Skeletal muscle satellite cell (primary cell): Measurements from ENCODE around the gene RUVBL2.

Experiments
- H3K27me3 ChIP-seq: 2 replicates; pipeline ENCODE4 v1.7.0; 2013; ENCODE audit warnings: low read length; ENCODE audit not compliant: control insufficient read depth, insufficient read depth
- H3K36me3 ChIP-seq: 2 replicates; pipeline ENCODE4 v1.7.0; 2013; ENCODE audit warnings: mild to moderate bottlenecking, control low read depth, low read length; ENCODE audit not compliant: insufficient read depth
- H3K4me1 ChIP-seq: 2 replicates; pipeline ENCODE4 v1.7.0; 2013; ENCODE audit warnings: low read length; ENCODE audit not compliant: control insufficient read depth, insufficient read depth
- H3K4me2 ChIP-seq: 2 replicates; pipeline ENCODE4 v1.7.0; 2013; ENCODE audit warnings: mild to moderate bottlenecking, low read length
- H3K4me3 ChIP-seq: 2 replicates; pipeline ENCODE4 v1.7.0; 2013; ENCODE audit warnings: low read length
- H3K9ac ChIP-seq: 2 replicates; pipeline ENCODE4 v1.7.0; 2013; ENCODE audit warnings: mild to moderate bottlenecking, low read depth, low read length, moderate library complexity
- H3K9me3 ChIP-seq: replicated peaks from 2 replicates; pipeline ENCODE4 v1.7.0; 2013; ENCODE audit warnings: mild to moderate bottlenecking, control low read depth, low read length

RUVBL2 gene

DNA sequence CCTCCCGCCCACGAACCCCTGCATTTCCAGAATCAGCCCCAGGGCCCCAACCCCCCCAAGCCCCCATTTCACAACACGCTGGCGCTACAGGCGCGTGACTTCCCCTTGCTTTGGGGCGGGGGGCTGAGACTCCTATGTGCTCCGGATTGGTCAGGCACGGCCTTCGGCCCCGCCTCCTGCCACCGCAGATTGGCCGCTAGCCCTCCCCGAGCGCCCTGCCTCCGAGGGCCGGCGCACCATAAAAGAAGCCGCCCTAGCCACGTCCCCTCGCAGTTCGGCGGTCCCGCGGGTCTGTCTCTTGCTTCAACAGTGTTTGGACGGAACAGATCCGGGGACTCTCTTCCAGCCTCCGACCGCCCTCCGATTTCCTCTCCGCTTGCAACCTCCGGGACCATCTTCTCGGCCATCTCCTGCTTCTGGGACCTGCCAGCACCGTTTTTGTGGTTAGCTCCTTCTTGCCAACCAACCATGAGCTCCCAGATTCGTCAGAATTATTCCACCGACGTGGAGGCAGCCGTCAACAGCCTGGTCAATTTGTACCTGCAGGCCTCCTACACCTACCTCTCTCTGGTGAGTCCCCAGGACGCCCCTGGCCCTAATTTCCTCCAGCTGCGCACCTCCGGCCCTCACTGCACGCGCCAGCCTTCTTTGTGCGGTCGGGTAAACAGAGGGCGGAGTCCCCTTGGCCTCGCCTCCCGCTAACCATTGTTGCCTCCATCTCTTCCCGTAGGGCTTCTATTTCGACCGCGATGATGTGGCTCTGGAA is 28.5 kb upstream of the RUVBL2 start, which contains the start of gene FTL:
Gene FTL (plus strand): TSS at position 270 of the 766 bp plus-strand sequence. CDS start 199 bp downstream, at position 469.
- Histone ChIP-seq H3K4me2 (peak within 1 kb of the TSS; percentile 97), H3K9me3 (no peaks in the 10 kb centered on the region), H3K4me1 (peaks cover 39% of the 10 kb centered on the region), H3K27me3 (no peaks in the 10 kb centered on the region), H3K36me3 (peaks cover 36% of the 10 kb centered on the region), H3K4me3 (peak within 1 kb of the TSS; percentile 91), H3K9ac (peak within 1 kb of the TSS; percentile 87)

DNA sequence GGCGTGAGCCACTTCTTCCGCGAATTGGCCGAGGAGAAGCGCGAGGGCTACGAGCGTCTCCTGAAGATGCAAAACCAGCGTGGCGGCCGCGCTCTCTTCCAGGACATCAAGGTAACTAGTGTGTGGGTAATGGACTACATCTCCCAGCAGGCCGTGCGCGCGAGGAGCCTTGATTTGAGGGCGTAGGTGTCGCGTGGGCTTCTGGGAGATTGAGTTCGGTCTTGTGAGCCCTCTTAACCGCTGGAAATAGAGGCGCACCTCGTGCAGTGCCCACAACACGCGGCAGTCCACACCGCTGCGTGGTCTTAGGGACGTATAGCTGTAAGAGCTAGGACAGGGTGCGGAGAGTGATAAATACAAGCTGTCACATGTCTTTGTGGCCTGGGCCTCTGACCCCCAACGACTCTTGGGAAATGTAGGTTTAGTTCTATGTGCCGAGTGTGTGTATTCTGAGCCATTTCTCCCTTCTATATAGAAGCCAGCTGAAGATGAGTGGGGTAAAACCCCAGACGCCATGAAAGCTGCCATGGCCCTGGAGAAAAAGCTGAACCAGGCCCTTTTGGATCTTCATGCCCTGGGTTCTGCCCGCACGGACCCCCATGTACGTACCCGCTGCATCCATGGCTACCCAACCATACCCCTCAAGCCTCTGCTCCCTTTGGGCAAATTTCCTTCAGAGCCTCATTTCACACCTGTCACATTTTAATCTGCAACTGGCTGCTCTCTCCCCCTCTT is 27.7 kb upstream of the RUVBL2 start:
- Histone ChIP-seq H3K4me3 (peak overlapping the region; percentile 91), H3K36me3 (peaks cover 40% of the 10 kb centered on the region), H3K27me3 (no peaks in the 10 kb centered on the region), H3K9me3 (no peaks in the 10 kb centered on the region), H3K4me1 (peaks cover 39% of the 10 kb centered on the region), H3K4me2 (peak overlapping the region; percentile 97), H3K9ac (peak overlapping the region; percentile 87)

DNA sequence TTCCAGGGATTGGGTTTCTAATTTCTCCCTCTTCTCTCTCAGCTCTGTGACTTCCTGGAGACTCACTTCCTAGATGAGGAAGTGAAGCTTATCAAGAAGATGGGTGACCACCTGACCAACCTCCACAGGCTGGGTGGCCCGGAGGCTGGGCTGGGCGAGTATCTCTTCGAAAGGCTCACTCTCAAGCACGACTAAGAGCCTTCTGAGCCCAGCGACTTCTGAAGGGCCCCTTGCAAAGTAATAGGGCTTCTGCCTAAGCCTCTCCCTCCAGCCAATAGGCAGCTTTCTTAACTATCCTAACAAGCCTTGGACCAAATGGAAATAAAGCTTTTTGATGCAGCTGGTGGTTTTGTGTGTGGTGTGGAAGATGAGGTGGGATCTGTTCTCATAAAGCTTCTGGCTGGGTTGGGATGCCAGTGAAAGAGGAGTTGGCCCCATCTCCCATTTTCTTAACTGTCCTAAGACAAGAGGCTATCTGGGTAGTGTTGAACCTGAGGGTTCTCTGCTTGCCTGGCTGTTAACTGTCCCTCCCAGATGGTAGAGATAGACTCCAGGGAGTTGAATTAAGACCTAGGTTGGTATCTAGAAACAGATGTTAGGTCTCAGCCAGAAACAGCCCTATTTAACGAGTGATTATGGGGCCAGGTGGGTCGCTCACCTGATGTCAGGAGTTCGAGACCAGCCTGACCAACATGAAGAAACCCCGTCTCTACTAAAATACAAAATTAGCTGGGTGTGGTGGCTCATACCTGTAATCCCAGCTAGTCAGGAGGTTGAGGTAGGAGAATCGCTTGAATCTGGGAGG is 26.9 kb upstream of the RUVBL2 start:
- Histone ChIP-seq H3K36me3 (peaks cover 40% of the 10 kb centered on the region), H3K4me2 (peak overlapping the region; percentile 97), H3K27me3 (no peaks in the 10 kb centered on the region), H3K9me3 (no peaks in the 10 kb centered on the region), H3K4me1 (peaks cover 39% of the 10 kb centered on the region), H3K9ac (peak overlapping the region; percentile 87), H3K4me3 (peak overlapping the region; percentile 91)

DNA sequence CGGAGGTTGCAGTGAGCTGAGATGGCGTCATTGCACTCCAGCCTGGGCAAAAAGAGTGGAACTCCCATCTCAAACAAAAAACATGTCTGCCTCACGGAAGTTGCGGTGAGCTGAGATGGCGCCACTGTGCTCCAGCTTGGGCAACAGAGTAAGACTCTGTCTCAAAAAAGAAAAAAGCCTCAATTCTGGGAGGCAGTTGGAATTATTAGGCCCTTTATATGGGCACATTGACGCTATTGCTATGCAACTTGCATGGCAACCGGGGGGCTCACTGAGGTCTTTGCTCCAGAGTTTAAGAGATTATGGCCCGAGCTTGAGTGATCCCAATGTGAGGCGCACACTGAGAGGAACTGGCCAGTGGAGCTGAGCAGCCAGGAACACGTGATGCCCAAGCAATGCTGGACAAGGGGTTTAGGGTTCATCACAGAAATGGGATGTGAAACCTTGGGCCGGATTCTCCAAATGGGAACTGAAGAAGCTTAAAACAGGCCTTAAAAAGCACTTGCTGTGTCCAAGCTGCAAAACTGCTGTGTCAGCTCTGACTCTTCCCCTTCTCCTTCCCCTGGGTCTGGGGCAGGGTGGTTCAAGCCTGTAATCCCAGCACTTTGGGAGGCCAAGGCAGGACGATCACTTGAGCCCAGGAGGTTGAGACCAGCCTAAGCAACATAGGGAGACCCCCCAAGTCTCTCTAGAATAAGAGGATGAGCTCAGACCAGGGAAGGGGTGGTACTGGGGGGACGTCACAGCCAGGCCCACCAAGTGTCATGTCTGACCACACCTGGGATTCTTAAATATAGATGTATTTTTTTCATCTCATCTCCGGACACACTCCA is 26.1 kb upstream of the RUVBL2 start:
- H3K4me1 ChIP-seq = peaks cover 31% of the 10 kb centered on the region
- H3K4me3 ChIP-seq = peak overlapping the region; percentile 91
- no peak overlapping the region for H3K9ac ChIP-seq
- H3K9me3 ChIP-seq = no peaks in the 10 kb centered on the region
- H3K27me3 ChIP-seq = no peaks in the 10 kb centered on the region
- H3K4me2 ChIP-seq = peak overlapping the region; percentile 97
- peaks cover 40% of the 10 kb centered on the region for H3K36me3 ChIP-seq

DNA sequence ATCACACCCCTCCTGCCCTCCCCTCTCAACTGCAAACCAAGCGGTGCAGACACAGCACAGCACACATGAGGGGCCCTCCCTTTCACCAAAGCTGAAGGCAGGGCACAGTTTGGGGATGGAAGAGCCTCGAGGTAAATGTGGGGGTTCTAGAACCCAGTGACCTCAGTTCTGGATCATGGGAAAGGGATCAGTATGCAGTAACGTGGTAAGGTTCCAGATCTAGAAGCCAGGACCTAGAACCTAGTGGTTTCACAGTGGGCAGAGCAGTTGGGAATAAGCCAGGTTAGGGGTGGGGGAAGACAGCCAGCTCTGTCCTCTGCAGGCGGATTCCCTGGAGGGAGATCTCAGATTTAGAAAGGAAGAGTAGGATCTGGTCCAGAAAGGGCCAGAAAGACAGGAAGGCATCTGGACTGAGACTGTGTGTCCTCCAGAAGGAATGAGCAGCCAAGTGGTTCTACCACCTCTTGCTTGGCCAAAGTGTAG is 25.5 kb upstream of the RUVBL2 start:
- Histone ChIP-seq H3K4me1 (peaks cover 28% of the 10 kb centered on the region), H3K9ac (no peak overlapping the region), H3K9me3 (no peaks in the 10 kb centered on the region), H3K4me3 (no peak overlapping the region), H3K4me2 (no peak overlapping the region), H3K27me3 (no peaks in the 10 kb centered on the region), H3K36me3 (peaks cover 44% of the 10 kb centered on the region)

DNA sequence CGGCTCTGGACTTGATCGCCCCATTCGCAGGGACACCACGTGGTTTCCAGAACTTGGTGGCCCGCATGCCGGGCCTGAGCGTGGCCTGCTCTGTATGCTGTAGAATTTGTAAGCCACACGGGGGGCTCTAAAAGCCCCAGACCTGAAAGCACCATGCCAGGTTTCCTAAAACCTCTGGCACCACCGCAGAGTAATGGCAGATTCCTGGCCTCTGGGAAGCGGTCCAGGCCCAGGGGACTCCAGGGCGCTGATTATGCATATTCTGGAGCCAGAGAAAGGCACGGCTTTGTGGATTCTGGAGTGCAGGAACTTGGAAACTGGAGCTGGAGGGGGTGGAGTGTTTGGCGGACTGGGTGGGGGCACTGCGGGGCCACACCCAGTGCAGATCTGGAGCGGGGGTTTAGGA is 24.9 kb upstream of the RUVBL2 start:
- no peak overlapping the region for H3K4me2 ChIP-seq
- H3K4me1 ChIP-seq = peaks cover 22% of the 10 kb centered on the region
- no peaks in the 10 kb centered on the region for H3K9me3 ChIP-seq
- no peak overlapping the region for H3K9ac ChIP-seq
- no peaks in the 10 kb centered on the region for H3K27me3 ChIP-seq
- peaks cover 50% of the 10 kb centered on the region for H3K36me3 ChIP-seq
- H3K4me3 ChIP-seq = no peak overlapping the region

DNA sequence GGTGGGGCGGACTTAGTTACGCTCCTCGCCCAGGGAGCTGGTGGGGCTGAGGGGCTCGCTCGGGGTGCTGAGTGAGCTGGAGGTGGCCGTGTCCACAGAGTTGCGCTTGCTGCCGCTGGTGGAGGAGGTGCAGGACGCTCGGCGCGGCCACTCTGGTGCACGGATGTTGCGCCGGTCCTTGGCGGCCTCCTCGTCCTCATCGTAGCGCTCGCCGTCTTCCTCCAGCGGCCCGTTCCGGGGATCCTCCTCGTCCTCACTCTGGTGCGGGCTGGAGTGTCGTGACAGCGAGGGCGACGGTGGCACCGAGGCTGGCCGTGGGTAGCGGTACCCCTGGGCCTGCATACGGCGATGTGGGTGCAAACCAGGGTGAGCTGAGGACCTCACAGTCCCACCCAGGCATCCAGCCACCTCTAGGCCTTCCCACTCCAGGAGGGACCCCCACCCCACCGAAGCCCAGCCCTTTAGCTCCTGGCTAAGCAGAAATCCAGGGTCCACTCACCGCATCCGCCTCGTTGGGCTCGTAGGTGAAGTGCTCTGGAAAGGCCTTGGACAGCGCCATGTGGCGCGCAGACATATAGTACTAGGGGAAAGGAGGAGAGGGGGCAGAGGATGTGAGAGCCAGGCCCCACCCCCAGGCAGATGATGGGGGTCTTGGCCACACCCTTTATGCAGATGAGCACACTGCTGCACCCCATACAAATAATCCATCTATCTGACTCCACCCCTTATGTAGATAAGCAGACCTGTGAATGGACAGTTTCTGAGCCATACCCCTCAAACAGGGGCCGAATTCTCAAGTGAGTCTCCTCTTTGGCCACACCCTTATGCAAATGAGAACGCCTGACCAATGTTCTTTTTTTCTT is 24.2 kb upstream of the RUVBL2 start:
- H3K9ac ChIP-seq = no peak overlapping the region
- no peak overlapping the region for H3K4me3 ChIP-seq
- no peak overlapping the region for H3K4me2 ChIP-seq
- H3K4me1 ChIP-seq = peaks cover 15% of the 10 kb centered on the region
- peaks cover 57% of the 10 kb centered on the region for H3K36me3 ChIP-seq
- no peaks in the 10 kb centered on the region for H3K27me3 ChIP-seq
- no peaks in the 10 kb centered on the region for H3K9me3 ChIP-seq

DNA sequence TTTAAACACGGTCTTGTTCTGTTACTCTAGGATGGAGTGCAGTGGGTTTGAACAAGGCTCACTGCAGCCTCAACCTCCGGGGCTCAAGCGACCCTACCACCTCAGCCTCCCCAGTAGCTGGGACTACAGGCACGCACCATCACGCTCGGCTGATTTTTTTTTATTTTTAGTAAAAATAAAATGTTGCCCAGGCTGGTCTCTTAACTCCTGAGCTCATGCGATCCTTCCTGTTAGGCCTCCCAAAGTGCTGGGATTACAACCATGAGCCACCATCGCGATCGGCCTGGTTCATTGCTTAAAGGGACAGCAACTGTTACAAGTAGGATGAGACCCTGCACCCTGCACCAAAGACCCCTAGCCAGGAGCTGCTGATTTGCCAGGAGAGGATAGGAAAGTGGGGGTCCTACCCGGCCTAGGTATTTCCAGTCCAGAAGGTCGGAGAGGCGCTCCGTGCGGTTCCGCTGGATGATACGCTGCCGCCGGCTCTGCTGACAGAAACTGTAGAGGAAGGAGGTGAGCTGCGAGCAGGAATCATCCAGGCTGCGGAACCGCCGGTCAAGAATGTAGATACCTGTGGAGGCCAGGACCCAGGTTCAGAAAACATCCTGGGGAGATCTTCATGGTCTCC is 23.4 kb upstream of the RUVBL2 start:
- Histone ChIP-seq H3K4me3 (no peak overlapping the region), H3K4me2 (no peak overlapping the region), H3K4me1 (peaks cover 12% of the 10 kb centered on the region), H3K27me3 (no peaks in the 10 kb centered on the region), H3K9me3 (no peaks in the 10 kb centered on the region), H3K36me3 (peaks cover 59% of the 10 kb centered on the region), H3K9ac (no peak overlapping the region)

DNA sequence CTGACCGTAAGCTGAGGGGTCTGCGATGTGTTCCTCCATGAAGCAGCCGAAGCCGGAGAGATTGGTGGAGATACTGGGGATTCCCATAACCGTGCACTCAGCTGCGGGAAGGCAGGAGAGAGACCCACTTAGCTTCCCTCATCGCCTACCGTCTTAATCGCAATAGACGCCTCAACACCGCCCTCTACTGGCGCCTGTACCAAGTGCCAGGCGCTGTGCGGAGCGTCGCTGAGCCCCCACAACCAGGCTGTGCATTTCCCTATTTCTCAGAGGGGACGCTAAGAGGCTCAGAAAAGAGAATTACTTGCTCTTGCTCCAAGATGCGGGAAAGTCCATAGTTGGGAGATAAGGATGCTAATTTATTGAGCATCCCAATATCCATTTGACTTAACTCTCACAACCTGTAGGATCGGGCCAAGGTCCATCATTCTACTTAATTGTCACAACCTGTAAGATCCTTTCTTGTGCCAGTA is 22.7 kb upstream of the RUVBL2 start:
- H3K36me3 ChIP-seq = peaks cover 59% of the 10 kb centered on the region
- no peak overlapping the region for H3K4me2 ChIP-seq
- H3K9ac ChIP-seq = no peak overlapping the region
- no peaks in the 10 kb centered on the region for H3K27me3 ChIP-seq
- no peak overlapping the region for H3K4me3 ChIP-seq
- no peaks in the 10 kb centered on the region for H3K9me3 ChIP-seq
- H3K4me1 ChIP-seq = peaks cover 11% of the 10 kb centered on the region
